Measurements from ENCODE around the gene PPP1R37. TPM values are rescaled to one million over a fixed set of nuclear protein-coding genes. Genes with fewer than 3 reads are reported as not detected.
"Not testable (repeated sequence)": the region's sequence is repeated elsewhere in the genome, so short reads cannot be mapped to it uniquely, and the experiment has no call there.

PPP1R37 gene
- total RNA-seq, 1 donor from 2014 or later, result 19.2 TPM

- Histone ChIP-seq H3K27me3 (ENCODE audit: control insufficient read depth, insufficient read depth, low read length) (no peaks in the 10 kb centered on the region), H3K36me3 (ENCODE audit: control insufficient read depth, insufficient read depth, low read length) (peaks cover 1% of the 10 kb centered on the region), H3K4me3 (ENCODE audit: low read depth, low read length) (no peak overlapping the region)
- FAIRE-seq (no peak), DNase-seq (ENCODE audit: low read depth) (no peak)
- no peak for TF ChIP-seq CTCF (IDR thresholded peaks at IDR 0.05; ENCODE audit: insufficient read depth, low read length, severe bottlenecking)
Observed at GRCh38 chr19:45102481-45102880, 9.5 kb downstream of the PPP1R37 start.

GRCh38 chr19:45103156-45103507, 10.2 kb downstream of the PPP1R37 start:
- no peaks in the 10 kb centered on the region for H3K27me3 ChIP-seq (ENCODE audit: control insufficient read depth, insufficient read depth, low read length)
- no peak overlapping the region for H3K4me3 ChIP-seq (ENCODE audit: low read depth, low read length)
- no peak for TF ChIP-seq CTCF (IDR thresholded peaks at IDR 0.05; ENCODE audit: insufficient read depth, low read length, severe bottlenecking)
- H3K36me3 ChIP-seq (ENCODE audit: control insufficient read depth, insufficient read depth, low read length), result peaks cover 1% of the 10 kb centered on the region
- FAIRE-seq (peak; percentile 91), DNase-seq (ENCODE audit: low read depth) (no peak)

- TF ChIP-seq CTCF (IDR thresholded peaks at IDR 0.05; ENCODE audit: insufficient read depth, low read length, severe bottlenecking), result no peak
- FAIRE-seq (no peak), DNase-seq (ENCODE audit: low read depth) (no peak)
- Histone ChIP-seq H3K36me3 (ENCODE audit: control insufficient read depth, insufficient read depth, low read length) (peaks cover 1% of the 10 kb centered on the region), H3K4me3 (ENCODE audit: low read depth, low read length) (no peak overlapping the region), H3K27me3 (ENCODE audit: control insufficient read depth, insufficient read depth, low read length) (no peaks in the 10 kb centered on the region)
Observed at GRCh38 chr19:45103508-45104319, 10.7 kb downstream of the PPP1R37 start.

- DNase-seq (ENCODE audit: low read depth), result no peak
- peaks cover 2% of the 10 kb centered on the region for H3K36me3 ChIP-seq (ENCODE audit: control insufficient read depth, insufficient read depth, low read length)
- H3K4me3 ChIP-seq (ENCODE audit: low read depth, low read length), result no peak overlapping the region
- FAIRE-seq, result peak; percentile 64
- TF ChIP-seq CTCF (IDR thresholded peaks at IDR 0.05; ENCODE audit: insufficient read depth, low read length, severe bottlenecking), result no peak
- no peaks in the 10 kb centered on the region for H3K27me3 ChIP-seq (ENCODE audit: control insufficient read depth, insufficient read depth, low read length)
Observed at GRCh38 chr19:45104658-45105349, 11.8 kb downstream of the PPP1R37 start.

GRCh38 chr19:45106363-45106762, 13.4 kb downstream of the PPP1R37 start:
- not testable (repeated sequence) for H3K4me3 ChIP-seq (ENCODE audit: low read depth, low read length); FAIRE-seq; H3K36me3 ChIP-seq (ENCODE audit: control insufficient read depth, insufficient read depth, low read length); H3K27me3 ChIP-seq (ENCODE audit: control insufficient read depth, insufficient read depth, low read length); DNase-seq (ENCODE audit: low read depth)

GRCh38 chr19:45107621-45108150, 14.7 kb downstream of the PPP1R37 start:
- TF ChIP-seq CTCF (IDR thresholded peaks at IDR 0.05; ENCODE audit: insufficient read depth, low read length, severe bottlenecking), result no peak
- no peak for DNase-seq (ENCODE audit: low read depth)
- no peak overlapping the region for H3K4me3 ChIP-seq (ENCODE audit: low read depth, low read length)
- H3K36me3 ChIP-seq (ENCODE audit: control insufficient read depth, insufficient read depth, low read length), result peaks cover 1% of the 10 kb centered on the region
- FAIRE-seq, result no peak
- H3K27me3 ChIP-seq (ENCODE audit: control insufficient read depth, insufficient read depth, low read length), result no peaks in the 10 kb centered on the region
